Right renal cortex interstitium (tissue), 3 donors: ENCODE data around the gene SH3TC1. TPM values are rescaled to one million over a fixed set of nuclear protein-coding genes. Genes with fewer than 3 reads are reported as not detected.

Experiments
- DNase-seq, 3 donors: peaks; one replicate each; pipeline ENCODE4 v3.0.0-alpha.2; 2013; ENCODE audit warnings: low read depth in 3 of 3, low spot score in 2 of 3
- polyA plus RNA-seq, 3 donors: library from polyadenylated mRNA; unstranded; fragments of 120-200 nt; gene quantifications; one replicate each; pipeline ENCODE4 v1.2.1, GENCODE V29; 2013; ENCODE audit not compliant: insufficient read length in 3 of 3

Gene SH3TC1
- polyA plus RNA-seq, 3 donors: 19.3 to 22.3 (median 19.4) TPM

DNA sequence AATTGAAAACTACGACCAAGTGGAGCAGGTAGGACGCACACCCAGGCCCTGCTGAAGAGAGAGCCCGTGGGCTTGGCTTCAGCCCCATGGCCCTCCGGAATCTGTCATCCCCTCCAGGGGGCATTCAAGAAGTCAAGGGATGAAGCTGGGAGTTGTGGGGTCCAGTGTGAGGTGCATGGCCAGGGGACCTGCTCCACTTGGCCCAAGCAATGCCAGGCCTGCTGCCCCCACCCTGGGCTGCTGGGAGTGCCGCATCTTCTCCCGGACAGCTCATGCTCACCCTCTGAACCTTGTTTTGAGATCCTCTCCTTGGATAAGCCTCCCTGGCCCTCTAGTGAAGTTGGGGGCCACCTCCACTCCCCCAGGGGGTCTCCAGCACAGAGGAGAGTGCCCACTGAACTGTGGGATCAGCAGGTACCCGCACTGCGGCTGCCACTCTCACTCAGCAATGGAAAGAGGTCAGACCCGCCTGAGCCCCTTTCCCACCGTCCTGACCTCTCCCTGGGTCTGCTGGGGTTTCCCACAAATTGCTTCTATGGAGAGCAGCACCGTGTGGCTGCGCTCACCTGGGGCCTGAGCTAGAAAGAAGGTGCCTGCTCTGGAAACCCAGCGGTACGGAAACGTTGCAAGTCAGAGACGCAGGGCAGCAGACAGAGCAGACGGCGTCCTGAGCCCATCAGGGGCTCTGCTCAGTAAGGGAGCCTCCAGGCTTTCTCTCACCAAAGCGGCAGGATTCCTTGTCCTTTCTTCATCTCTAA is 35.5 kb upstream of the SH3TC1 start:
- DNase-seq: no peak

DNA sequence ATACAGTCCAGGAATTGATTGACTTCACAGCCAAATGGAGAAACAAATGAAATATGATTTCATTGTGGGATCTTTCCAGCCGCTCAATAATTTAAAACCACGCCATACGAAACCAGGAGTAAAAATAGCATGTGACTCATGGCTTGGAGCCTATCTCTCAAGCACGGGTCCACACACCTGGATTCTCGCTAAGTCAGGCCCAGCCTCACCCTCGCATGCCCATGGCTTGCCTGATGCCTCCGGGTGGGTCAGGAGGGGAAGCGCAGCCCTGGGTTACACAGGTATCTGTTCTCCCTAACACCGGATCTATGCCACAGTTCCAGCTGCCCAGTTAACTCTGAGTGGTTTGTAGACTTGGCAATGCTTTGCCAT is 34.9 kb upstream of the SH3TC1 start:
- no peak for DNase-seq

DNA sequence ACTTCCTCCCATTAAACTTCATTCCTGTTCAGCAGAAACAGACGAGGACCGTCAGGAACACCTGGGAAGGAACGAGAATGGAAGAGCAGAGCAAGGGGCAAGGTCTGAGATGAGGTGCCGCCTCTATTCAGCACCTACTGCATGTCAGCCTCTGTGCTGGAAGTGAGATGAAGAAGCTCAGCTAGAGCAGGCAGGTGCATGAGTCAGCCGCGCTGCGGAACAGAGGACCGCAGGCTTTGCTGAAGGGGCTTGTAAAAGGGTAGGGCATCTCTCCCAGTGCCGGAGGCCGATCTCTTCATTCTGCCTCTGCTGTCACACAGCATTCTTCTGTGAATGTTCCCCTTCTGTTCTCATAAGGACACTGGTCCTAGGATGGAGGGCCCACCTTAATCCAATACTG is 34.4 kb upstream of the SH3TC1 start:
- no peak for DNase-seq

DNA sequence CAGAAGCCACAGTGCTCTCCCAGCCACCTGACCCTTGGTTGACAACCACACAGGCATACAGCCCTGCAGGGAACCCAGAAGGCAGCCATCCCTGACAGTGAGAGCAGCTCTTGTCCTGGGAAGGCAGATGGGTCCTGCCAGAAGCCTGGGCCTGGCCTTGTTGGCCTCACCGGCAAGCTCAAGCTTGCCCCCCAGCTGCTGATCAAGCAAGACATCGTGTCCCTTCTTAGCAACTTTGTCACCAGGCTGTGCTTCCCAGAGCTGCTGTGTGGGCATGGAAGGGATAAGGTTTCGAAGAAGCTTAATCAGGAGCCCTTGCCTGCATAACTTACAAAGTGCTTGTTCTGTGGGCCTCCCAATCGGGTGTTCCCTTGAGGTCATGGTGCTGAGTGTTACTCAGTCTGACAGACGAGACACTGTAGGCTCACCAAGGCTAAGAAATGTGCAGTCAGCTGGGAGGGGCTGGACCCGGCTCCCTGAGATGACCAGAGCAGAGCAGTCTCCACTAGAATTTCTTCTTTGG is 33.7 kb upstream of the SH3TC1 start:
- no peak for DNase-seq

DNA sequence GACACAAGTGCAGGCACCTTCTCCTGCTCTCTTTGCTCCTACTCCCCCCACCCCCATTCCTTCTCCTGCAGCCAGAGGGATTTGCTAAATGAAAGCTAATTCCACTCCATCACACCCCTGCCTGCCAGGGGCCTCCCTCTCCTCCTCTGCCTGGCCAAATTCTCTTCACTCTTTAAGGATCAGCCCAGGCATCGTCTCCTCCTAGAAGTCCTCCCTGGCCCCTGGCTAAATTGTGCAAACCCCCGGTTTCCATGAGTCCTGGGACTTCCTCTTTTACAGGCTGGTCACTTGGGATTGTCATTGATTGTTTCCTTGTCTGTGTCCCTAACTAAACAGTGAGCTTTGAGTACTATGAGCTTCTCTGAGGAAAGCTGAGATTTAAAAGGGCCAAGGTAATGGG is 31.8 kb upstream of the SH3TC1 start:
- no peak for DNase-seq

DNA sequence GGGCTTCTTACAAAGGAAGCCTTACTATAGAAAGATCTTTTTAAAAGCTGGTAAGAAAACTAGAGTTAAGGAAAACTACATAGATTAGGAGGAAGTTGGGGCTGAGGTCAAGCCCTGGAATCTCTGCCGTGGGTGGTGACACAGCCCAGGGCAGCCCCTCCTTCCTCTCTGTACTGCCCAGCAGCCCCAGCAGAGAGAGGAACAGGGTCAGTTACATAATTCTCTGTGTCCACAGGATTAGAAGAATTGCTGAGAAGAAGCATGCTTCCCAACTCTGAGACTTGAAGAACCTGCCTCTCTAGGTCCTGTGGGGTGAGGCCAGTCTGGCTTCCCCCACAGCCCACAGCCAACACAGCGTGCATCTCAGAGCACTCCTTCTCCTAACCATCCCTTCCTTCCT is 31.3 kb upstream of the SH3TC1 start:
- no peak for DNase-seq

DNA sequence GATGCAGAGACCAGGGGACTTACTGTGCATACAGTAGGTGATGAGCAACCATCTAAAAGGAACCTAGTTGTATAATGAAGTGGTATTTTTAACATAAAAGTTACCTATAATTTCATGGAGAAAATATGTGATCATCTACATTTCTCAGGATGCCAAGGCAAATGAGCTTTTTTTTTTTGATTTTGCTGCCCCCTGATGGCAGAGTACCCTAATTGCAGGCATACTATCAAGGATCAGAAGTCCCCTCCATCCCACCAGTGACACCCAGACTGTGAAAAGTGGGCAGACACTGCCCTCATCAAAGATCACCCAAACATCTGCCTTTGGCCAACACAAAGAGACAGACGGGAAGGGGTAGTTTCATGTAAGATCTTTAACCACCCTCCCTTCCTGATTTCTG is 30.9 kb upstream of the SH3TC1 start:
- no peak for DNase-seq

DNA sequence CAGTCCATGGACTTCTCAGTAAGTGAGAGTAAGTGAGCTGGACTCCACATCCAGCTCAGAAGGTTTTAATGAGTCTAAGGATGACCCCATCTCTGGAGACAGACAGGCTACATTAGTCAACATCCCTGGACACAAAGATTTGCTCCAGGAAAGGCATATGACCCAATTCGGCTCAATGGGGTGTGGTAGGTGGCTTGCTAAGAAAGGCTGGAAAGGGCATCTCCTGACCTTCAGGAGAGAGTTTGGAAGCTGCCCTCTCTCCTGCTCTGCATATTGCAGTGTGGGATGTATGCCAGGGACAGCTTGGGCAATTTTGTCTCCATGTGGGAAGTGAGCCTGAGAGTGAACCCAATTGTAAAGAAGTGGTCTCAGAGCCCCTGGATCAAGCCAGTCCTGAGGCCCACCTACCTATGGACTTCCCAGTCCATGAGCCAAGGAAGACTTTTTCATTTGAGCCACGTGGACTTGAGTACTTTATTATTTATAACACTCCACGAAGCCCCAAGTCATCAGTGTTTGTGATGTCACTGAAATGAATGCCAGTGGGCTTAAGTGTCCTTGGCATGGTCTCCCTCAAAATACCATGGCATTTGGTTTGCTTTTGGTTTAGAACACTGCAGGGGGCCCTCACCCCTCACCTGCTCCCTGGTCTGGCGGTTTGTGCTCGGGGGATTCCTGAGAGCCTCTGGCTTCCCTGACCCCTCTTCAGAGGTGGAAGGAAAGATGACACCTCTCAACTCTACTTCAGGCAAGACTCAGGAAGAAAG is 30.1 kb upstream of the SH3TC1 start:
- DNase-seq: no peak

DNA sequence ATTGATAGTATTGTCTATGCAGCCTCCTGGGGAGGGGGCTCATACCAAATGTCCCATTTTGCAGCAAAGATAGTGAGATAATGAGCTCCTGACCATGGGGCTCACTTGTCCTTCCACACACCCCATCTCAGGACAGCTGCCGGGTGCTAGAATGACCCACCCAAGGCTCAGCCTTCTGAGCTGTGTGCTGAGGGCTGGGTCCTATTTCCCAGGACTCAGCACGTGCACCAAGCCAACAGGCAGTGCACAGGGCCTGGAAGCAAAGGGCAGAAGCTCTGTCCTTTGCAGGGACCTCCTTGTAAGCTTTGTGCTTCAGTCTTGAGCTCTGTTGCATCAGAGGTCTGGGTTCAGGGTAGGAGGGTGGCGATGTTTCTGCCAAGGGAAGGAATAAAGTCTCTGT is 29.3 kb upstream of the SH3TC1 start:
- no peak for DNase-seq

DNA sequence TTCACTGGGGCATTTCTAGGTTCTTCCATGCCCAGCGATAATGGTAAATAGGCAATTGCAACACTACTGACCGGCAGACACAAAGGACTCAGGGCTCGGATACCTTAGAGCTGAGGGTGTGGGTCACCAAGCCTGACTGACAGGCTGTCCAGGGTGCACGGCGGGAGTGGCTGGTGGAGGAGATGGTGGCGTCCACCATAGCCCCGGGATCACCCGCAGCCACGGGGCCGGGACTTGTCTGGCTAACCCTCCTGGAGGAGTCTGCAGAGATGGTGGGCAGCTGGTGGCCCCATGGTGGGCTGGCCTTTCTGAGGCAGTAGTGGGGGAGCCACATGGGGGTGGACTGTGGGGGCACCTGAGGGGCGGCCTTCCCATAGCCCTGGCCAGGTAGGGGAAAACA is 28.7 kb upstream of the SH3TC1 start:
- DNase-seq: no peak

DNA sequence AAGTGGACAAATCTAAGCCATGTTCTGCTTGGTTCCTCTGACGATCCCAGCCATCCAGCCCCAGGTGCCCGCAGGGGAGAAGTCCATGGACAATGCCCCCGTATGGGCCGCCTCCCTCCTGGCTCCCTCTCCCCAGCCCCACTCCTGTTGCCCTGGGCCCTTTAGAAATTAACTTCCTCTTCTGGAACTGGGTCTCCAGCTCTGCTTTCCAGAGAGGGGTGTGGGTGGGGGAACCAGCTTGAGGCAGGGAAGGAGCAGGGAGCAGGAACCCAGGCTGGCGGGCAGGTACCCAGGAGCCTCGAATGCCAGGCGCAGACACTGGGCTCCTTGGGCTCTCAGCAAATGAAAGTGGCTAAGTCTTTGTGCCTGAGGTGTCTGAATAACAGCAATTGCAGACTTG is 27.8 kb upstream of the SH3TC1 start:
- no peak for DNase-seq

DNA sequence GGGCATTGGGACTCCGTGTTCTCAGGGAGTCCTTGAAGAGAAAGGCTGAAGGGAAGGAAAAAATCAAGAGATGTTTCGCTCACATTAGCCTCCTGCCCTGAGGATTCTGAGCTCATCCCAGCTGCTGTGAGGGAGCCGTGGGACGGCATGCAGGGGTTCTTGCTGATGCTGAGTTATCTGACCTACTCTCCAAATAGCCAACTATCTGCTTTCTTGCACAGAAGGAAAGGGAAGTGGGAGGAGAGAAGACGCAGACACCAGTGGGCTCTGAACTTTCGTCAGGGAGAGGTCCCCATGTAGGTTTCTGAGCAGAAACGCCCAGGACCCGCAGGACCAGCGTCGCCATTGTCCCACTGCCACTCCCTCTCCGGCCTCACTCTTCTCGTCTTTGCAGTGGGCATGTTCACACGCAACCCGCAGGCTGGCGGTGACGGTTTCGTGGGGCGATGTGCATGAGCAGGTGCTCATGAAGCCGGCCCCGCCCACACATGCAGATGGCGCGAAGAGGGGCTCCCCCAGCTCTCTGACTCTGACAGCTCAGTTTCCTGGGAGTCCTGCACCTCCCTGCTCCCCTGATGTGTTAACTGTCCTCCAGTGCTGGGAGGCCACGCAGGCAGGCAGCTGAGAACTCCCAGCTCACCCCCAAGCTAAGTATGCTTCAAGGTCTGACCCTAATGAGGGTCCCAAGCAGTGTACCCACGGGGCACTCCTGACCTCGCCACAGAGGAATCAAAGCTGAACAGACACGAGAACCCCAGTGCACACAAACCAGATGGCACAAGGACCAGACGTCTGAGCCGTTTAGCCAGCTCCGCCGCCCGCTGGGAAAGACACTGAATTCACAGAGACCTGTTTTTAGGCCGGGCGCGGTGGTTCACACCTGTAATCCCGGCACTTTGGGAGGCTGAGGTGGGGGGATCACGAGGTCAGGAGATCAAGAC is 26.8 kb upstream of the SH3TC1 start:
- no peak for DNase-seq

DNA sequence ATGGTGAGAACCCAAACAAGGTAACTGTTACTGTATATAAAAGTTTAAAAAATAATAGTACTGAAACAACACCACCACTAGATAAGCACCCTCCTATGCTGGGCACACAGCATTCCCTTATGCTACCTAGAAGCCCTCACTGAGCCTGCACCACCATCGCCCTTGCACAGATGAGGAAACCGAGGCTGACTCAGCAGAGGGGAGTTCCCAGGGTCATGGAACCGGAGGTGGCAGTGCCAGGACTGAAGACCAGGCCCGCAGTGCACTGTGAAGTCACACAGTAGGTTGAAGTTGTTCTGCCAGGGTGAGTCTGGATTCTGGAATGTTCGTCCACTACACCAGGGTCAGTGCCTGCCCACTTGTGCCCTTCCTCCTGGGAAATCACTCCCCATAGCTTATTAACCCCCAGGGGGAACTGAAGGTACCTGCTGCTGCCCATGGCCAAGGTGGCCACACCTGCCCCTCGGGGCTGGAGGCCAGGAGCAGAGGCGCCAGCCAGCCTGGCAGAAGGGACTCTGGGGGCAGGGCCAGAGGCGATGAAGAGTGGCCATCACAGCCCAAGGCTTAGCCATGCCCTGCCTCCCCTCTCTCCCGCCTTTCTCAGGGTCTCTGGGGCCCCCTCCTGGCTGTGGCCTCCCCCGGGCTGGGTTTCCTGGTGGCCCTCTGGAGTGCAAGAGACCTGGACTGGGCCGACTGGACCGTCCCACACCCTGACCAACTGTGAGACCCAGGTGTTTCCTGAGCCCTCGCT is 25.4 kb upstream of the SH3TC1 start:
- DNase-seq: no peak

DNA sequence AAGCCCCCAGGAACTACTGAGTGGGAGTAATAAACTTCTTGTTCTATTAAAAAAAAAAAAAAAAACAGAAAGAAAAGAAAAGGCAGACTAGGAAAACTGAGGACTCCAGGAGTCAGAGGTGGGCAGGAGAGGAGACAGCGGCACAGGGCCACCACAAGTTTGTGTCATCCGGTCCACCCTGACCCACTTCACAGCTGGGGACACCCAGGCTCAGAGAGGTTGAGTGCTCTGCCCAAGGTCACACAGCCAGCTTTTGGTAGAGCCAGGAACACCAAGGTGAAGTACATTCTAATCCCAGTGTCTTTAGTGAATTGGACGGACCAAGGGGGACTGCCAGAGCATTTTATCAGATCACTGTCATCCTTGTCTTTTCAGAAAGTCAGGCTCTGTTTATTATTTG is 24.1 kb upstream of the SH3TC1 start:
- DNase-seq: no peak

DNA sequence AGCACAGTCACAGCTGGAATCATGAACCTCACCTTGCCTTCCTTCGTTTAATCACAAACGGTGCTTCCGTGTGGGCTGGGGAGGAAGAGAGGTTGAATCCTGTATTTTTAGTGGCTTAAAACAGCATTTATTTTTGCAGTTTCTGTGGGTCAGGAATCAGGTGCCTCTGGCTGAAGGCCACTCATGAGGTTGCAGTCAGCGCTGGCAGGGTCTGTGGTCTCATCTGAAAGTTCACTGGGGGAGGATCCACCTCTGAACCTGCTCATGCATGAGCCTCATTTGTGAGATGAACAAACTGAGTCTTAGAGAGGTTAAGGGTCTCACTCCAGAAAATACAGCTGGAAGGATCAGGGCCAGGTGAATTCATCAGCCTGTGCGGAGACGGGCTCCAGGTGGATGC is 23.4 kb upstream of the SH3TC1 start:
- no peak for DNase-seq

DNA sequence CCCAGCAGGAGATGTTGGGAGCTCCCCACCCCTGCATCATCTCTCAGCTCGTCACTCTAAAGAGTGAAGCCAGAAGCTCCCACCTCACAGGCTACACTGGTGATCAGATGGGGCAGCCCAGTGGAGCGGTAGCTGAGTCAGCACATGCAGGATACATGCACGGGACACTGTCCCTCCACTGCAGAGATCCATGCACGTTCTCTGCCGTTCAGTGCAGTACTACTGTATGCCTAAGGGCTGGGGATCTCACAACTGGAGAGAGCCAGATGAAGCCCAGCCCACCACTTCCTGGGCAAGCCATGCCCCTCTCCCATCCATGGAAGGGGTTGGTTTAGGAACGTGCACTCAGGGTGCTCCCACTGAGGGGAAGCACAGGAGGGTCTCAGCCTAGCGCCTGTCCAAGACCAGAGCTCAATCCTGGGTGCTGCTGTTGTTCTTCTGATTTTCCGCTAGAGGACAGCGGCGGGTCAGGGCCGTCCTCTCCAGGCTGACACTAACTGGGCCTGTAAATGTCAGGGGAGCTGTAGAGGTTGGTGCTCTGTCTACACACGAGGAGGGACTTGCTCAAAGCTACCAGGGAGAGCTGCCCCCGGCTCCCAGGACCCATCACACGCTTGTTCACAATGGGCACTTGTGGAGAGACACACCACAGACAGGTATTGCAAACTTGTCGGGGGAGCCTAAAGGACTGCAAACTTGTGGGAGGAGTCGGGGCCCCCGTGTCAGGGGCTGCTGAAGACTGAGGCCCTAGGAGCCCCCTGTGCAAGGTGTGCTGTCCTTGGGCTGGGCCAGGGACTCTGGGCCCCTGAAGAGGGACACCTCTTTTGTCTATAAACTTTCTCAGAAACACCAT is 22.3 kb upstream of the SH3TC1 start:
- no peak for DNase-seq

DNA sequence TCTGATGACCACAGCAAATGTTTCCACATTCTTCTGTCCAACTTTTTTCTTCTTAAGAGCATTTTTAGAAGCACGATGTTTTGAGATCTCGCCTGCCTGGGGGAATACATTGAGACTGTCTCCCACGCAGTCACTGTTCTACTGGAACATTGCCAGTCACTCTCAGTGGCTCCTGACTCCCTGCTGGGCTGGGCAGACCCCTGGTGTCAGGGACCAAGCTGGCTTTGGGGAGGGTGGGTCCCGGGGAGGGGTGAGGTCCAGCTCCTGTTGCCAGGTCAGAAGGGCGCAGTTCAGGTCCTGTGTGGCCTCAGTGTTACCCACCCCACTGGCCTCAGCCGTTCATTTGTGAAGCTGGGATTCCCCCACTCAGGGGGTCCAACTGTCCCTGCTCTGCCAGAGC is 21.5 kb upstream of the SH3TC1 start:
- DNase-seq: no peak

DNA sequence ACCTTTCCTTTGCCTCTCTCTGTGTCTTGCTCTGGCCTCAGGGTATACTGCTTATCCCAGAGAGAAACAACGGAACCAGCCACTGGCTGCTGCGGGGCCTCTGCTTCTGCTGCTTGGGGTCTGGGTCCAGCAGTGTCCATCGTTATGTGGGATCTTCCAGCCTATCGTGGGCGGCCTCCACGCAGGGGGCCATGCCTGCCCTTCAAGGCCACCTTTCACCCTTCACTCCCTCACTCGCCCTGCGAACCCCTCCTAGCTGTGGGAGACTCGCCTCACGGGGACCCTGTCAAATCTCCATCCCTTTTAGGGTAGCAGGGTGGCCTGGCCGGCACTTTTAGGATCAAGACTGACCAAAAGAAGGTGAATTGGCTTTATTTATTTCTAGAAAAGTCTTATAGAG is 21.1 kb upstream of the SH3TC1 start:
- DNase-seq: no peak

DNA sequence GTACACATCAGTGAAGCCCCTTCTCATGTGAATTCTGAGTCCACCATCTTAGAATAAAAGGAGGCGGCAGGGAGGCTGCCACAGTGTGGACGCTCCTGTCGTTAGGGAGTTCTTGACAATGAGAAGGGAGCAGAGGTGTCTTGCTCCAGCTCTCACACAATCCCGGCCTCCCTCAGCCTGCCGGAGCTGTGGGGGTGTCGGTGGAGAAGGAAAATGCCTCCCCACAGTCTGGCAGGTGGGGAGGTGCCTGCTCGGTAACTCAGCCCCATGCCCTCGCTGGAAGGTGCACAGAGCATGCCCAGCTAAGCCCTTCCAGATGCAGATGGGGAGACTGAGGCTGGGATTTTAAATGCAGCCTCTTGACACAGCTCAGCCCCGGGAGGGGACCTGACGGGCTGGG is 20.0 kb upstream of the SH3TC1 start:
- no peak for DNase-seq

DNA sequence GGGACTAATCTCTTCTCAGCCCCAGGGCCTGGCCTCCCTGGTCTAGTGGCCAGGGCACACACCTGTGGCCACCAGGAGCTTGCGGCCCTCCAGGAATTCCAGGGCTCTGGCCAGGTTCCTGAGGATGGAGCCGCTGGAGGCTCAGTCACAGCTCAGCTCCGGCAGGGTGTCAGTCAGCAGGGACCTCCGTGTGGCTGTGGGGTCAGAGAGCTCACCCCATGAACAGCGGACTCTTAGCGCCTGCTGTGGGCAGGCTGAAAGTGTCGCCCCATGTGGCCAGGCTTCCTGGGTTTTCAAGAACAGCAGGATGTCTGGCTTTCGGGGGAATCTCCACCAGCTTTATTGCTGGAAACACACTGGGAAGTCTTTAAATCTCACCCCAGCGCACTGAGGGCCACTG is 19.3 kb upstream of the SH3TC1 start:
- no peak for DNase-seq
